Measurements from ENCODE around the gene CCDC92B.
"Not testable (repeated sequence)": the region's sequence is repeated elsewhere in the genome, so short reads cannot be mapped to it uniquely, and the experiment has no call there.

CCDC92B gene

GRCh38 chr17:2795441-2796163, 46.1 kb upstream of the CCDC92B start:
- no peak for TF ChIP-seq CTCF (IDR thresholded peaks at IDR 0.05; ENCODE audit: borderline replicate concordance, control extremely low read depth, extremely low read depth, insufficient read depth, missing control alignments)
- no peak for DNase-seq (ENCODE audit: low spot score)
- in situ Hi-C loops (cut with MboI; ENCODE audit: low sequenced_read_pairs, unreplicated experiment) = no loop called here

- no peak for TF ChIP-seq CTCF (IDR thresholded peaks at IDR 0.05; ENCODE audit: borderline replicate concordance, control extremely low read depth, extremely low read depth, insufficient read depth, missing control alignments)
- in situ Hi-C loops (cut with MboI; ENCODE audit: low sequenced_read_pairs, unreplicated experiment) = no loop called here
- no peak for DNase-seq (ENCODE audit: low spot score)
Measured at GRCh38 chr17:2794111-2794803, 44.8 kb upstream of the CCDC92B start.

GRCh38 chr17:2792366-2793169, 43.1 kb upstream of the CCDC92B start:
- in situ Hi-C loops (cut with MboI; ENCODE audit: low sequenced_read_pairs, unreplicated experiment) = no loop called here
- no peak for TF ChIP-seq CTCF (IDR thresholded peaks at IDR 0.05; ENCODE audit: borderline replicate concordance, control extremely low read depth, extremely low read depth, insufficient read depth, missing control alignments)
- DNase-seq (ENCODE audit: low spot score) = no peak

GRCh38 chr17:2789700-2790099, 40.2 kb upstream of the CCDC92B start:
- in situ Hi-C loops (cut with MboI; ENCODE audit: low sequenced_read_pairs, unreplicated experiment) = no loop called here
- no peak for TF ChIP-seq CTCF (IDR thresholded peaks at IDR 0.05; ENCODE audit: borderline replicate concordance, control extremely low read depth, extremely low read depth, insufficient read depth, missing control alignments)
- DNase-seq (ENCODE audit: low spot score) = no peak

- peak; percentile 79 for TF ChIP-seq CTCF (IDR thresholded peaks at IDR 0.05; ENCODE audit: borderline replicate concordance, control extremely low read depth, extremely low read depth, insufficient read depth, missing control alignments)
- in situ Hi-C loops (cut with MboI; ENCODE audit: low sequenced_read_pairs, unreplicated experiment) = no loop called here
- DNase-seq (ENCODE audit: low spot score) = peak; percentile 93
Measured at GRCh38 chr17:2786176-2786881, 36.9 kb upstream of the CCDC92B start.

- in situ Hi-C loops (cut with MboI; ENCODE audit: low sequenced_read_pairs, unreplicated experiment) = not testable (repeated sequence)
Measured at GRCh38 chr17:2785376-2785775, 35.9 kb upstream of the CCDC92B start.

More at GRCh38 chr17:2785376-2785775, 35.9 kb upstream of the CCDC92B start:
- DNase-seq (ENCODE audit: low spot score) = not testable (repeated sequence)

All from GM13976 (cell line).